GM23248 (cell line): ENCODE results near the gene GABRR2. TPM values are rescaled to one million over a fixed set of nuclear protein-coding genes. Genes with fewer than 3 reads are reported as not detected.

Source experiments
- DNase-seq: peaks from one replicate; pipeline ENCODE4 v3.0.0-alpha.2; 2015
- H2AFZ ChIP-seq: fragments of 200-600 bp; sonication (generic); 2 replicates; pipeline ENCODE4 v1.6.1; 2016; ENCODE audit warnings: antibody characterized with exemption
- H3F3A ChIP-seq: fragments of 200-600 bp; sonication (generic); 2 replicates; pipeline ENCODE4 v1.6.1; 2016; ENCODE audit warnings: mild to moderate bottlenecking, antibody characterized with exemption, mixed run types; ENCODE audit not compliant: insufficient read depth
- H3K27ac ChIP-seq: fragments of 200-600 bp; sonication (generic); 2 replicates; pipeline ENCODE4 v1.5.1; 2016; ENCODE audit warnings: mild to moderate bottlenecking
- H3K27me3 ChIP-seq: fragments of 200-600 bp; sonication (generic); replicated peaks from 2 replicates; pipeline ENCODE4 v1.6.1; 2016; ENCODE audit warnings: mild to moderate bottlenecking; ENCODE audit not compliant: insufficient read depth
- H3K36me3 ChIP-seq: fragments of 200-600 bp; sonication (generic); 2 replicates; pipeline ENCODE4 v1.6.1; 2016; ENCODE audit warnings: low read depth, mild to moderate bottlenecking
- H3K4me1 ChIP-seq: fragments of 200-600 bp; sonication (generic); 2 replicates; pipeline ENCODE4 v1.6.1; 2016; ENCODE audit warnings: mild to moderate bottlenecking; ENCODE audit not compliant: insufficient read depth
- H3K4me2 ChIP-seq: fragments of 200-600 bp; sonication (generic); one replicate; pipeline ENCODE4 v1.6.1; 2016; ENCODE audit warnings: mild to moderate bottlenecking; ENCODE audit not compliant: unreplicated experiment
- H3K4me3 ChIP-seq: fragments of 200-600 bp; sonication (generic); 2 replicates; pipeline ENCODE4 v1.5.1; 2016; ENCODE audit warnings: mild to moderate bottlenecking
- H3K79me2 ChIP-seq: fragments of 200-600 bp; sonication (generic); 2 replicates; pipeline ENCODE4 v1.6.1; 2016; ENCODE audit warnings: mild to moderate bottlenecking; ENCODE audit not compliant: insufficient read depth
- H3K9ac ChIP-seq: fragments of 200-600 bp; sonication (generic); 2 replicates; pipeline ENCODE4 v1.6.1; 2016; ENCODE audit warnings: mild to moderate bottlenecking
- H3K9me2 ChIP-seq: fragments of 200-600 bp; sonication (generic); 2 replicates; pipeline ENCODE4 v1.6.1; 2016; ENCODE audit warnings: mixed run types, mild to moderate bottlenecking, moderate library complexity; ENCODE audit not compliant: insufficient read depth
- H3K9me3 ChIP-seq: fragments of 200-600 bp; sonication (generic); one replicate; pipeline ENCODE4 v1.6.1; 2017; ENCODE audit warnings: low read depth
- H4K20me1 ChIP-seq: fragments of 200-600 bp; sonication (generic); 2 replicates; pipeline ENCODE4 v1.6.0; 2016; ENCODE audit not compliant: insufficient read depth
- EZH2 ChIP-seq: fragments of 200-600 bp; sonication (generic); IDR thresholded peaks from 2 replicates; pipeline ENCODE4 v1.6.1; 2018; ENCODE audit warnings: antibody characterized with exemption, mild to moderate bottlenecking; ENCODE audit not compliant: insufficient read depth, poor library complexity, severe bottlenecking
- EZH2phosphoT487 ChIP-seq: fragments of 200-600 bp; sonication (generic); IDR thresholded peaks from 2 replicates; pipeline ENCODE4 v1.6.1; 2018; ENCODE audit warnings: antibody characterized with exemption, moderate library complexity, mild to moderate bottlenecking, low read depth; ENCODE audit not compliant: insufficient read depth
- WGBS, 2 experiments: methylation state at CpG; one replicate each; pipeline ENCODE4 v1.1.6; 2015 to 2017; ENCODE audit warnings: low lambda C conversion rate in 2 of 2, low coverage in 1 of 2; ENCODE audit errors: missing lambda C conversion rate in 2 of 2; 5-methylcytosine and 5-hydroxymethylcytosine counted together
- in situ Hi-C: fragments of 300-500 bp; cut with MboI; formaldehyde crosslinking; loops from 2 replicates; pipeline ENCODE4 v1.15.0; 2020
- polyA plus RNA-seq: library from polyadenylated mRNA; unstranded; fragments of >200 nt; fragmentation: Nextera tagmentation; extraction: Ambion mirVana; gene quantifications from 2 replicates; pipeline ENCODE4 v1.2.1, GENCODE V29; 2016
- total RNA-seq: library from RNA; depleted of rRNA; stranded (reverse); fragments of >200 nt; shearing (Covaris generic); gene quantifications from 2 replicates; pipeline ENCODE4 v1.2.3, GENCODE V29; 2014

GABRR2 gene
- total and polyA plus RNA-seq, 2 experiments from 2014 or later = not detected

- Histone ChIP-seq H3K27me3 (no peaks in the 10 kb centered on the region), H3K79me2 (peaks cover 49% of the 10 kb centered on the region), H3K9ac (no peak overlapping the region), H3K4me3 (no peak overlapping the region), H3K4me2 (no peak overlapping the region), H3K27ac (no peak overlapping the region), H3K4me1 (no peaks in the 10 kb centered on the region), H3K9me2 (no peaks in the 10 kb centered on the region), H3F3A (no peaks in the 10 kb centered on the region), H3K36me3 (peaks cover 53% of the 10 kb centered on the region), H4K20me1 (no peaks in the 10 kb centered on the region), H2AFZ (no peak overlapping the region), H3K9me3 (no peaks in the 10 kb centered on the region)
- no peak for DNase-seq
- in situ Hi-C loops = no loop called here
- 94 to 100% methylated on average over 2 of the region's 2 CpGs for WGBS, 2 experiments
- TF ChIP-seq EZH2 (no peak), EZH2phosphoT487 (no peak)
Measured at GRCh38 chr6:89339565-89339964, 24.5 kb upstream of the GABRR2 start.

- H3K36me3 ChIP-seq = peaks cover 56% of the 10 kb centered on the region
- no peak overlapping the region for H3K9ac ChIP-seq
- H3K9me3 ChIP-seq = no peaks in the 10 kb centered on the region
- H3K79me2 ChIP-seq = peaks cover 9% of the 10 kb centered on the region
- 86 to 91% methylated on average over 3 of the region's 3 CpGs for WGBS, 2 experiments
- no peak for DNase-seq
- no peak overlapping the region for H2AFZ ChIP-seq
- no peak overlapping the region for H3K27ac ChIP-seq
- no peak for TF ChIP-seq EZH2phosphoT487
- no peak for TF ChIP-seq EZH2
- H4K20me1 ChIP-seq = no peaks in the 10 kb centered on the region
- no peak overlapping the region for H3K4me3 ChIP-seq
- in situ Hi-C loops = no loop called here
- no peaks in the 10 kb centered on the region for H3K4me1 ChIP-seq
- H3F3A ChIP-seq = no peaks in the 10 kb centered on the region
- no peaks in the 10 kb centered on the region for H3K9me2 ChIP-seq
- no peaks in the 10 kb centered on the region for H3K27me3 ChIP-seq
- no peak overlapping the region for H3K4me2 ChIP-seq
Measured at GRCh38 chr6:89335164-89335563, 20.1 kb upstream of the GABRR2 start.

- Histone ChIP-seq H4K20me1 (no peaks in the 10 kb centered on the region), H3K4me3 (no peak overlapping the region), H3F3A (no peaks in the 10 kb centered on the region), H3K79me2 (no peaks in the 10 kb centered on the region; the same call in 1 of the 2 replicates), H3K36me3 (peaks cover 57% of the 10 kb centered on the region), H3K4me1 (no peaks in the 10 kb centered on the region), H2AFZ (no peak overlapping the region), H3K9ac (no peak overlapping the region), H3K9me3 (no peaks in the 10 kb centered on the region), H3K27ac (no peak overlapping the region), H3K9me2 (no peaks in the 10 kb centered on the region), H3K4me2 (no peak overlapping the region), H3K27me3 (no peaks in the 10 kb centered on the region)
- WGBS, 2 experiments = 93 to 95% methylated on average over 1 of the region's 1 CpG
- no peak for DNase-seq
- in situ Hi-C loops = no loop called here
- TF ChIP-seq EZH2 (no peak), EZH2phosphoT487 (no peak)
Measured at GRCh38 chr6:89330910-89331309, 15.8 kb upstream of the GABRR2 start.

- WGBS, 2 experiments = 100% methylated on average over 1 of the region's 1 CpG
- no peak for DNase-seq
- H3K27me3 ChIP-seq = no peaks in the 10 kb centered on the region
- no peaks in the 10 kb centered on the region for H3F3A ChIP-seq
- H3K36me3 ChIP-seq = peaks cover 41% of the 10 kb centered on the region
- TF ChIP-seq EZH2phosphoT487 (no peak), EZH2 (no peak)
- H4K20me1 ChIP-seq = no peaks in the 10 kb centered on the region
- H3K9me2 ChIP-seq = no peaks in the 10 kb centered on the region
- no peak overlapping the region for H3K4me3 ChIP-seq
- H2AFZ ChIP-seq = no peak overlapping the region
- no peaks in the 10 kb centered on the region for H3K9me3 ChIP-seq
- in situ Hi-C loops = no loop called here
- H3K4me1 ChIP-seq = no peaks in the 10 kb centered on the region
- no peak overlapping the region for H3K9ac ChIP-seq
- H3K4me2 ChIP-seq = no peak overlapping the region
- H3K79me2 ChIP-seq = no peaks in the 10 kb centered on the region; the same call in 1 of the 2 replicates
- H3K27ac ChIP-seq = no peak overlapping the region
Measured at GRCh38 chr6:89328976-89329375, 13.9 kb upstream of the GABRR2 start.

GRCh38 chr6:89324304-89324703 lies 9.2 kb upstream of the GABRR2 start:
- Histone ChIP-seq H3K79me2 (peaks cover 7% of the 10 kb centered on the region; the same call in 1 of the 2 replicates), H3K9me2 (no peaks in the 10 kb centered on the region), H3K4me1 (no peaks in the 10 kb centered on the region), H3K36me3 (peaks cover 18% of the 10 kb centered on the region), H3F3A (no peaks in the 10 kb centered on the region), H2AFZ (no peak overlapping the region), H3K9me3 (no peaks in the 10 kb centered on the region), H3K27ac (no peak overlapping the region), H4K20me1 (no peaks in the 10 kb centered on the region), H3K4me3 (no peak overlapping the region), H3K4me2 (no peak overlapping the region), H3K27me3 (no peaks in the 10 kb centered on the region), H3K9ac (no peak overlapping the region)
- no peak for TF ChIP-seq EZH2
- no peak for TF ChIP-seq EZH2phosphoT487
- in situ Hi-C loops = no loop called here
- WGBS, 2 experiments = 96 to 99% methylated on average over 3 of the region's 3 CpGs
- no peak for DNase-seq
